HG03558 (cell line): Measurements from ENCODE around the gene ZNF410.
"Not testable (repeated sequence)": the region's sequence is repeated elsewhere in the genome, so short reads cannot be mapped to it uniquely, and the experiment has no call there.

ENCODE experiments used
- ATAC-seq: cut with Tn5 transposase; IDR thresholded peaks from one replicate; pipeline ENCODE4 v1.9.1; 2021; ENCODE audit warnings: moderate number of reproducible peaks; ENCODE audit not compliant: unreplicated experiment; ENCODE audit errors: extremely low read depth

ZNF410 gene

GRCh38 chr14:73886449-73887317, at the start of gene ZNF410:
Gene ZNF410 (plus strand): TSS chr14:73886859. CDS start chr14:73892176, 5,317 bp downstream.
- peak; percentile 80 for ATAC-seq

- ATAC-seq, result not testable (repeated sequence)
These were observed 48.2 kb upstream of the ZNF410 start for GRCh38 chr14:73838293-73839034.

- ATAC-seq, result no peak
These were observed 44.5 kb upstream of the ZNF410 start for GRCh38 chr14:73842201-73842600.

- ATAC-seq, result no peak
These were observed 43.8 kb upstream of the ZNF410 start for GRCh38 chr14:73842851-73843250.

- no peak for ATAC-seq
These were observed 43.4 kb upstream of the ZNF410 start for GRCh38 chr14:73843296-73843695.

- no peak for ATAC-seq
These were observed 39.7 kb upstream of the ZNF410 start for GRCh38 chr14:73846947-73847346.

- ATAC-seq, result no peak
These were observed 35.7 kb upstream of the ZNF410 start for GRCh38 chr14:73851000-73851399.

GRCh38 chr14:73851567-73852382, 34.9 kb upstream of the ZNF410 start, which contains the start of gene PTGR2:
Gene PTGR2 (plus strand): TSS chr14:73851831. CDS start chr14:73858863, 7,032 bp downstream.
- ATAC-seq, result peak; percentile 38

- ATAC-seq, result no peak
These were observed 27.5 kb upstream of the ZNF410 start for GRCh38 chr14:73859145-73859544.

GRCh38 chr14:73861073-73861472, 25.6 kb upstream of the ZNF410 start:
- ATAC-seq, result no peak

- no peak for ATAC-seq
These were observed 24.2 kb upstream of the ZNF410 start for GRCh38 chr14:73862480-73862879.

GRCh38 chr14:73863209-73863608, 23.4 kb upstream of the ZNF410 start:
- no peak for ATAC-seq

- ATAC-seq, result no peak
These were observed 21.0 kb upstream of the ZNF410 start for GRCh38 chr14:73865534-73866113.

- ATAC-seq, result not testable (repeated sequence)
These were observed 16.9 kb upstream of the ZNF410 start for GRCh38 chr14:73869754-73870153.

GRCh38 chr14:73870525-73871235, 16.0 kb upstream of the ZNF410 start:
- no peak for ATAC-seq

- ATAC-seq, result no peak
These were observed 13.0 kb upstream of the ZNF410 start for GRCh38 chr14:73873660-73874059.

GRCh38 chr14:73877790-73878189, 8.9 kb upstream of the ZNF410 start:
- no peak for ATAC-seq

GRCh38 chr14:73878436-73878835, 8.2 kb upstream of the ZNF410 start:
- no peak for ATAC-seq

- ATAC-seq, result no peak
These were observed 7.6 kb upstream of the ZNF410 start for GRCh38 chr14:73879027-73879426.
